GM23248 (cell line): ENCODE measurements around the gene CHRNA4.

ENCODE experiments used
- EZH2 ChIP-seq: fragments of 200-600 bp; sonication (generic); IDR thresholded peaks from 2 replicates; pipeline ENCODE4 v1.6.1; 2018; ENCODE audit warnings: antibody characterized with exemption, mild to moderate bottlenecking; ENCODE audit not compliant: insufficient read depth, poor library complexity, severe bottlenecking
- EZH2phosphoT487 ChIP-seq: fragments of 200-600 bp; sonication (generic); IDR thresholded peaks from 2 replicates; pipeline ENCODE4 v1.6.1; 2018; ENCODE audit warnings: antibody characterized with exemption, moderate library complexity, mild to moderate bottlenecking, low read depth; ENCODE audit not compliant: insufficient read depth

GRCh38 chr20:63368151-63368550 is 7.0 kb upstream of the CHRNA4 start:
- TF ChIP-seq EZH2 (no peak), EZH2phosphoT487 (no peak)
